ENCODE measurements around the gene TRPC5OS. TPM values are rescaled to one million over a fixed set of nuclear protein-coding genes. Genes with fewer than 3 reads are reported as not detected.

TRPC5OS gene
- total RNA-seq, 1 experiment from 2014 or later: not detected

- BruUV-seq (replicated peaks): no TSS peak
- Mint-ChIP-seq H3K4me1 (ENCODE audit: low read depth, unreplicated experiment) (peaks cover 21% of the 10 kb centered on the region), H3K9me3 (ENCODE audit: low read depth, unreplicated experiment) (no peaks in the 10 kb centered on the region), H3K27ac (ENCODE audit: unreplicated experiment) (peak overlapping the region; percentile 69), H3K36me3 (ENCODE audit: insufficient read depth, unreplicated experiment) (no peaks in the 10 kb centered on the region), H3K27me3 (ENCODE audit: unreplicated experiment) (no peaks in the 10 kb centered on the region), H3K4me3 (ENCODE audit: low read depth, unreplicated experiment) (no peak overlapping the region)
- intact Hi-C loops (cut with micrococcal nuclease; ENCODE audit: unreplicated experiment): loop anchor here (1.0 to 10.0 kb wide), 5 partner anchors 45 to 773 kb away; no protein-coding TSS in a partner anchor
- no peak for DNase-seq
- TF ChIP-seq CTCF (IDR thresholded peaks at IDR 0.05; ENCODE audit: unreplicated experiment): no peak
- CTCF ChIA-PET: interaction anchor here (0.7 to 2.0 kb wide), 5 partner anchors 37 to 773 kb away, joined by 5 to 13 read pairs (median 5); no protein-coding TSS in a partner anchor
Observed at GRCh38 chrX:111868726-111869638, 7.0 kb upstream of the TRPC5OS start.

- no TSS peak for BruUV-seq (replicated peaks)
- H3K4me3 Mint-ChIP-seq (ENCODE audit: low read depth, unreplicated experiment): no peak overlapping the region
- H3K36me3 Mint-ChIP-seq (ENCODE audit: insufficient read depth, unreplicated experiment): no peaks in the 10 kb centered on the region
- no peak overlapping the region for H3K27ac Mint-ChIP-seq (ENCODE audit: unreplicated experiment)
- no peaks in the 10 kb centered on the region for H3K9me3 Mint-ChIP-seq (ENCODE audit: low read depth, unreplicated experiment)
- CTCF ChIA-PET: interaction anchor here (0.8 to 2.0 kb wide), 5 partner anchors 15 to 773 kb away, joined by 3 to 13 read pairs (median 5); no protein-coding TSS in a partner anchor
- TF ChIP-seq CTCF (IDR thresholded peaks at IDR 0.05; ENCODE audit: unreplicated experiment): peak; percentile 56
- peaks cover 21% of the 10 kb centered on the region for H3K4me1 Mint-ChIP-seq (ENCODE audit: low read depth, unreplicated experiment)
- DNase-seq: peak; percentile 56
- intact Hi-C loops (cut with micrococcal nuclease; ENCODE audit: unreplicated experiment): loop anchor here (1.0 to 10.0 kb wide), 5 partner anchors 45 to 773 kb away; no protein-coding TSS in a partner anchor
- H3K27me3 Mint-ChIP-seq (ENCODE audit: unreplicated experiment): no peaks in the 10 kb centered on the region
Observed at GRCh38 chrX:111869639-111870034, 6.3 kb upstream of the TRPC5OS start.

GRCh38 chrX:111874241-111874640 is 1.7 kb upstream of the TRPC5OS start:
- no peaks in the 10 kb centered on the region for H3K27me3 Mint-ChIP-seq (ENCODE audit: unreplicated experiment)

GRCh38 chrX:111876646-111877045 is 665 bp downstream of the TRPC5OS start:
- no peaks in the 10 kb centered on the region for H3K4me1 Mint-ChIP-seq (ENCODE audit: low read depth, unreplicated experiment)
- no peak overlapping the region for H3K27ac Mint-ChIP-seq (ENCODE audit: unreplicated experiment)
- no peaks in the 10 kb centered on the region for H3K27me3 Mint-ChIP-seq (ENCODE audit: unreplicated experiment)
- CTCF ChIA-PET: no interaction called here
- intact Hi-C loops (cut with micrococcal nuclease; ENCODE audit: unreplicated experiment): no loop called here
- no TSS peak for BruUV-seq (replicated peaks)
- no peak overlapping the region for H3K4me3 Mint-ChIP-seq (ENCODE audit: low read depth, unreplicated experiment)
- H3K36me3 Mint-ChIP-seq (ENCODE audit: insufficient read depth, unreplicated experiment): no peaks in the 10 kb centered on the region
- peaks cover 3% of the 10 kb centered on the region for H3K9me3 Mint-ChIP-seq (ENCODE audit: low read depth, unreplicated experiment)
- TF ChIP-seq CTCF (IDR thresholded peaks at IDR 0.05; ENCODE audit: unreplicated experiment): no peak
- no peak for DNase-seq

More at GRCh38 chrX:111874241-111874640, 1.7 kb upstream of the TRPC5OS start:
- Mint-ChIP-seq H3K27ac (ENCODE audit: unreplicated experiment) (no peak overlapping the region), H3K4me3 (ENCODE audit: low read depth, unreplicated experiment) (no peak overlapping the region), H3K9me3 (ENCODE audit: low read depth, unreplicated experiment) (peaks cover 3% of the 10 kb centered on the region), H3K36me3 (ENCODE audit: insufficient read depth, unreplicated experiment) (no peaks in the 10 kb centered on the region), H3K4me1 (ENCODE audit: low read depth, unreplicated experiment) (peaks cover 9% of the 10 kb centered on the region)
- no peak for DNase-seq
- intact Hi-C loops (cut with micrococcal nuclease; ENCODE audit: unreplicated experiment): no loop called here
- BruUV-seq (replicated peaks): no TSS peak
- no peak for TF ChIP-seq CTCF (IDR thresholded peaks at IDR 0.05; ENCODE audit: unreplicated experiment)
- CTCF ChIA-PET: no interaction called here

Data from Calu3 (cell line).